Hepatocyte (in vitro differentiated cells): ENCODE measurements around the gene HSPB9. TPM values are rescaled to one million over a fixed set of nuclear protein-coding genes. Genes with fewer than 3 reads are reported as not detected.

Experiments
- DNase-seq: peaks from one replicate; pipeline ENCODE4 v3.0.0-alpha.2; 2016; ENCODE audit warnings: low spot score
- H2AFZ ChIP-seq: fragments of 200-600 bp; sonication (generic); 2 replicates; pipeline ENCODE4 v1.6.0; 2016; ENCODE audit warnings: antibody characterized with exemption, mild to moderate bottlenecking
- H3K27ac ChIP-seq: fragments of 200-600 bp; sonication (generic); 2 replicates; pipeline ENCODE4 v1.5.1; 2016; ENCODE audit warnings: mild to moderate bottlenecking
- H3K27me3 ChIP-seq: fragments of 200-600 bp; sonication (generic); 2 replicates; pipeline ENCODE4 v1.6.1; 2016
- H3K36me3 ChIP-seq: fragments of 200-600 bp; sonication (generic); replicated peaks from 2 replicates; pipeline ENCODE4 v1.5.1; 2016; ENCODE audit warnings: low read depth; ENCODE audit not compliant: insufficient read depth
- H3K4me1 ChIP-seq: fragments of 200-600 bp; sonication (generic); 2 replicates; pipeline ENCODE4 v1.5.1; 2016; ENCODE audit warnings: mild to moderate bottlenecking, moderate library complexity; ENCODE audit not compliant: insufficient read depth
- H3K4me2 ChIP-seq: fragments of 200-600 bp; sonication (generic); 2 replicates; pipeline ENCODE4 v1.6.0; 2016
- H3K4me3 ChIP-seq: fragments of 200-600 bp; sonication (generic); 2 replicates; pipeline ENCODE4 v1.5.1; 2016; ENCODE audit warnings: mild to moderate bottlenecking
- H3K79me2 ChIP-seq: fragments of 200-600 bp; sonication (generic); 2 replicates; pipeline ENCODE4 v1.6.0; 2017; ENCODE audit warnings: mild to moderate bottlenecking
- H3K9me2 ChIP-seq: fragments of 200-600 bp; sonication (generic); replicated peaks from 2 replicates; pipeline ENCODE4 v1.6.0; 2017; ENCODE audit warnings: mild to moderate bottlenecking; ENCODE audit not compliant: insufficient read depth
- H3K9me3 ChIP-seq: fragments of 200-600 bp; sonication (generic); 2 replicates; pipeline ENCODE4 v1.5.1; 2016; ENCODE audit warnings: low read depth, mild to moderate bottlenecking
- H4K20me1 ChIP-seq: fragments of 200-600 bp; sonication (generic); 2 replicates; pipeline ENCODE4 v1.6.0; 2016; ENCODE audit warnings: mild to moderate bottlenecking; ENCODE audit not compliant: insufficient read depth, poor library complexity, severe bottlenecking
- CTCF ChIP-seq: fragments of 200-600 bp; sonication (generic); IDR thresholded peaks from 2 replicates; pipeline ENCODE4 v1.5.1; 2016; ENCODE audit warnings: antibody characterized with exemption, mild to moderate bottlenecking; ENCODE audit not compliant: poor library complexity
- EZH2 ChIP-seq: fragments of 200-600 bp; sonication (generic); IDR thresholded peaks from 2 replicates; pipeline ENCODE4 v1.6.1; 2016; ENCODE audit warnings: antibody characterized with exemption, mild to moderate bottlenecking, borderline replicate concordance
- EZH2phosphoT487 ChIP-seq: fragments of 200-600 bp; sonication (generic); IDR thresholded peaks from one replicate; pipeline ENCODE4 v1.6.1; 2018; ENCODE audit warnings: antibody characterized with exemption, mild to moderate bottlenecking, low read depth, moderate library complexity; ENCODE audit not compliant: unreplicated experiment, severe bottlenecking
- WGBS: methylation state at CpG from one replicate; pipeline ENCODE4 v1.1.6; 2016; ENCODE audit warnings: low lambda C conversion rate; ENCODE audit errors: missing lambda C conversion rate; 5-methylcytosine and 5-hydroxymethylcytosine counted together
- polyA plus RNA-seq: library from polyadenylated mRNA; unstranded; fragments of >200 nt; fragmentation: Nextera tagmentation; extraction: Ambion mirVana; gene quantifications from 2 replicates; pipeline ENCODE4 v1.2.1, GENCODE V29; 2016
- total RNA-seq: library from RNA; depleted of rRNA; stranded (reverse); fragments of >200 nt; gene quantifications from 2 replicates; pipeline ENCODE4 v1.2.3, GENCODE V29; 2014

Gene HSPB9
- total and polyA plus RNA-seq, 2 experiments from 2014 or later, result 0.34 TPM; not detected in 1

- Histone ChIP-seq H4K20me1 (no peaks in the 10 kb centered on the region), H3K9me3 (no peaks in the 10 kb centered on the region), H3K27ac (no peak overlapping the region), H3K4me3 (no peak overlapping the region), H3K79me2 (no peaks in the 10 kb centered on the region), H3K36me3 (no peaks in the 10 kb centered on the region), H2AFZ (no peak overlapping the region), H3K4me1 (no peaks in the 10 kb centered on the region), H3K9me2 (no peaks in the 10 kb centered on the region), H3K27me3 (peaks cover 11% of the 10 kb centered on the region), H3K4me2 (no peak overlapping the region)
- 86% methylated on average over 5 of the region's 5 CpGs for WGBS
- DNase-seq, result no peak
- no peak for TF ChIP-seq CTCF
- no peak for TF ChIP-seq EZH2phosphoT487
- TF ChIP-seq EZH2, result no peak
Measured at GRCh38 chr17:42077755-42078154, 44.8 kb upstream of the HSPB9 start.

- no peak for DNase-seq
- H4K20me1 ChIP-seq, result no peaks in the 10 kb centered on the region
- no peaks in the 10 kb centered on the region for H3K9me3 ChIP-seq
- H3K36me3 ChIP-seq, result no peaks in the 10 kb centered on the region
- no peak overlapping the region for H3K4me2 ChIP-seq
- WGBS, result 70% methylated on average over 8 of the region's 8 CpGs
- H3K9me2 ChIP-seq, result no peaks in the 10 kb centered on the region
- no peaks in the 10 kb centered on the region for H3K79me2 ChIP-seq
- no peak overlapping the region for H3K4me3 ChIP-seq
- no peak overlapping the region for H3K27ac ChIP-seq
- peaks cover 4% of the 10 kb centered on the region for H3K27me3 ChIP-seq
- TF ChIP-seq EZH2phosphoT487 (no peak), EZH2 (no peak), CTCF (no peak)
- H3K4me1 ChIP-seq, result no peaks in the 10 kb centered on the region
- no peak overlapping the region for H2AFZ ChIP-seq
Measured at GRCh38 chr17:42078396-42079043, 44.1 kb upstream of the HSPB9 start.

- no peak for DNase-seq
Measured at GRCh38 chr17:42079541-42079940, 43.1 kb upstream of the HSPB9 start.

More at GRCh38 chr17:42079541-42079940, 43.1 kb upstream of the HSPB9 start:
- Histone ChIP-seq H3K9me3 (no peaks in the 10 kb centered on the region), H3K79me2 (no peaks in the 10 kb centered on the region), H3K27me3 (no peaks in the 10 kb centered on the region), H4K20me1 (no peaks in the 10 kb centered on the region), H3K27ac (no peak overlapping the region), H3K4me1 (no peaks in the 10 kb centered on the region), H3K36me3 (no peaks in the 10 kb centered on the region), H2AFZ (no peak overlapping the region), H3K4me3 (no peak overlapping the region), H3K4me2 (no peak overlapping the region), H3K9me2 (no peaks in the 10 kb centered on the region)
- WGBS, result 77% methylated on average over 2 of the region's 2 CpGs
- no peak for TF ChIP-seq EZH2
- TF ChIP-seq CTCF, result no peak
- no peak for TF ChIP-seq EZH2phosphoT487
